ENCODE data around the gene RPL23. TPM values are rescaled to one million over a fixed set of nuclear protein-coding genes. Genes with fewer than 3 reads are reported as not detected.

Gene RPL23
- total RNA-seq, 4 donors from 2014 or later: 1,475 to 2,290 (median 1,639) TPM

DNA sequence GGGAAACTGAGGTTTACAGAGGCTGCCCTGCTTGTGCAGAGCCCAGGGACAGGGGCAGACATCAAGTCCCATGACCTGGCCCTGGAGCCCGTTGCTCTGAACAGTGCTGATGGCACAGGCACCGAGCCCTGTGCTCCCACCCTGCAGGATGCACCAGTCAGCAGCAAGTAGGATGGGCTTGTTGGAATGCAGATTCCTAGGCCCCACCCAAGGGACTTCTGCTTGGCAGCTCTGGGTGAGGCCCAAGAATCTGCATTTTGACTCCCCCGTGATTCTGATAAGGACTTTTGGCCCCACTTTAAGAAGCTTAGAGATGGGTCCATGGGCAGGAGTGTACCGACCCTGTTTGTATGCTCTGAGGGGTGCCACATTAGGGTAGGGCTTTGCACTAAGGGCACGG is 39.6 kb upstream of the RPL23 start:
- 77 to 85% methylated on average over 3 to 5 of the region's 5 CpGs for WGBS, 2 donors

DNA sequence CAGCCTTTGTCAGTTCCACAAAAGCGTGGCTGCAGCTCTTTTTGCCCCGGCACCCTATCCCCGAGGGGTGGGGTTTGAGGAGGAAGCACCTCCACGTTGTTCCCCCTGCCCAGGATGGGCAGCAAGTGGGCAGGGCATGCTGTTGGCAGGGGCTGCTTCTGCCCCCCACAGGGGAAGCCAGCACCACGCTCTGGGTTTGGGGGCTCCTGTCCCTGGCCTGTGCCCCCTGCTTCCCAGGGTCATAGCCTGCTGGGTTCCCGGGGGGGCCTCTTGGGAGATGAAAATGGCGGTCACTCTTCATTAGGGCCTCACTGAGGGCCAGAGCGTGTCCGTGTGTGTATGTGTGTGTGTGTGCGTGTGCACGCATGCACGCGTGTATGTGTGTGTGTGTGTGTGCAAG is 39.1 kb upstream of the RPL23 start:
- WGBS, 2 donors: 86 to 92% methylated on average over 12 to 13 of the region's 13 CpGs
- no peak overlapping the region for H3K4me3 ChIP-seq (ENCODE audit: low read depth, poor library complexity, severe bottlenecking)
- TF ChIP-seq, protein P1, sequence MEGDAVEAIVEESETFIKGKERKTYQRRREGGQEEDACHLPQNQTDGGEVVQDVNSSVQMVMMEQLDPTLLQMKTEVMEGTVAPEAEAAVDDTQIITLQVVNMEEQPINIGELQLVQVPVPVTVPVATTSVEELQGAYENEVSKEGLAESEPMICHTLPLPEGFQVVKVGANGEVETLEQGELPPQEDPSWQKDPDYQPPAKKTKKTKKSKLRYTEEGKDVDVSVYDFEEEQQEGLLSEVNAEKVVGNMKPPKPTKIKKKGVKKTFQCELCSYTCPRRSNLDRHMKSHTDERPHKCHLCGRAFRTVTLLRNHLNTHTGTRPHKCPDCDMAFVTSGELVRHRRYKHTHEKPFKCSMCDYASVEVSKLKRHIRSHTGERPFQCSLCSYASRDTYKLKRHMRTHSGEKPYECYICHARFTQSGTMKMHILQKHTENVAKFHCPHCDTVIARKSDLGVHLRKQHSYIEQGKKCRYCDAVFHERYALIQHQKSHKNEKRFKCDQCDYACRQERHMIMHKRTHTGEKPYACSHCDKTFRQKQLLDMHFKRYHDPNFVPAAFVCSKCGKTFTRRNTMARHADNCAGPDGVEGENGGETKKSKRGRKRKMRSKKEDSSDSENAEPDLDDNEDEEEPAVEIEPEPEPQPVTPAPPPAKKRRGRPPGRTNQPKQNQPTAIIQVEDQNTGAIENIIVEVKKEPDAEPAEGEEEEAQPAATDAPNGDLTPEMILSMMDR (IDR thresholded peaks at IDR 0.05): no peak
- TF ChIP-seq POLR2A (IDR thresholded peaks at IDR 0.05): no peak
- intact Hi-C loops (cut with DNase I; ENCODE audit: low total_unique reads): no loop called here
- no peak for DNase-seq (ENCODE audit: low spot score in 2 of 2)

More for the DNA sequence above, 39.6 kb upstream of the RPL23 start:
- intact Hi-C loops (cut with DNase I; ENCODE audit: low total_unique reads): no loop called here
- DNase-seq (ENCODE audit: low spot score in 2 of 2): no peak
- no peak overlapping the region for H3K4me3 ChIP-seq (ENCODE audit: low read depth, poor library complexity, severe bottlenecking)
- TF ChIP-seq POLR2A (IDR thresholded peaks at IDR 0.05): no peak
- TF ChIP-seq, protein P1 (IDR thresholded peaks at IDR 0.05): no peak

- intact Hi-C loops (cut with DNase I; ENCODE audit: low total_unique reads): no loop called here
Measured at GRCh38 chr17:38892083-38892482, 38.6 kb upstream of the RPL23 start.

DNA sequence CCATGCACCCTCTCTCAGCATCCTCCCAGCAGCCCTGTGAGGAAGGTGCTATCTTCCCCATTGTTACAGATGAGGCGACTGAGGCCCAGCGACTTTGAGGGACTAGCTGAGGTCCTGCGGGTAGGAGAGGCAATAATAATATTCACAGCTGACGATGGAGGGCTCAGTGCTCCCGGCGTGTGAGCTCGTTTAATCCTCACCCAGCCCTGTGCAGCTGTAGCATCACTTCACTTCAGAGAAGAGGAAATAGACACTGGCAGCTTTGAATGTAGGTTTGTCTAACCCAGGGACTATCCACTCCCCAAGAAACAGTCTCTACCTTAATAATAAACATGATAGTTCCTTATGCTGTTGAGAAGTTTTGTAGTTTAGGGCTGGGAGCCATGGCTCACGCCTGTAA is 37.9 kb upstream of the RPL23 start:
- H3K4me3 ChIP-seq (ENCODE audit: low read depth, poor library complexity, severe bottlenecking): no peak overlapping the region
- no peak for DNase-seq (ENCODE audit: low spot score in 2 of 2)
- TF ChIP-seq POLR2A (IDR thresholded peaks at IDR 0.05): no peak
- TF ChIP-seq, protein P1 (IDR thresholded peaks at IDR 0.05): no peak
- intact Hi-C loops (cut with DNase I; ENCODE audit: low total_unique reads): no loop called here
- WGBS, 2 donors: 80 to 81% methylated on average over 8 of the region's 8 CpGs

More at GRCh38 chr17:38892083-38892482, 38.6 kb upstream of the RPL23 start:
- no peak for TF ChIP-seq POLR2A (IDR thresholded peaks at IDR 0.05)
- TF ChIP-seq, protein P1 (IDR thresholded peaks at IDR 0.05): no peak
- WGBS, 2 donors: 83 to 89% methylated on average over 4 of the region's 4 CpGs
- no peak for DNase-seq (ENCODE audit: low spot score in 2 of 2)
- H3K4me3 ChIP-seq (ENCODE audit: low read depth, poor library complexity, severe bottlenecking): no peak overlapping the region

- intact Hi-C loops (cut with DNase I; ENCODE audit: low total_unique reads): no loop called here
- TF ChIP-seq, protein P1 (IDR thresholded peaks at IDR 0.05): no peak
- TF ChIP-seq POLR2A (IDR thresholded peaks at IDR 0.05): no peak
- 82 to 85% methylated on average over 8 of the region's 8 CpGs for WGBS, 2 donors
- DNase-seq (ENCODE audit: low spot score in 2 of 2): no peak
- no peak overlapping the region for H3K4me3 ChIP-seq (ENCODE audit: low read depth, poor library complexity, severe bottlenecking)
Measured at GRCh38 chr17:38890410-38890746, 36.9 kb upstream of the RPL23 start.

- no peak overlapping the region for H3K4me3 ChIP-seq (ENCODE audit: low read depth, poor library complexity, severe bottlenecking)
- TF ChIP-seq, protein P1 (IDR thresholded peaks at IDR 0.05): no peak
- TF ChIP-seq POLR2A (IDR thresholded peaks at IDR 0.05): no peak
- intact Hi-C loops (cut with DNase I; ENCODE audit: low total_unique reads): no loop called here
- no peak for DNase-seq (ENCODE audit: low spot score in 2 of 2)
- 82 to 83% methylated on average over 12 of the region's 12 CpGs for WGBS, 2 donors
Measured at GRCh38 chr17:38889745-38890409, 36.4 kb upstream of the RPL23 start.
